Activated CD8-positive, alpha-beta memory T cell treated with anti-CD3 and anti-CD28 coated beads, Interleukin-2, amount 50 U/mL, for 1 hour (primary cell): ENCODE results near the gene FMO4.
"Not testable (repeated sequence)": the region's sequence is repeated elsewhere in the genome, so short reads cannot be mapped to it uniquely, and the experiment has no call there.

Experiments
- DNase-seq: peaks from one replicate; pipeline ENCODE4 v3.0.0-alpha.2; 2020; ENCODE audit errors: extremely low read depth

Gene FMO4

DNA sequence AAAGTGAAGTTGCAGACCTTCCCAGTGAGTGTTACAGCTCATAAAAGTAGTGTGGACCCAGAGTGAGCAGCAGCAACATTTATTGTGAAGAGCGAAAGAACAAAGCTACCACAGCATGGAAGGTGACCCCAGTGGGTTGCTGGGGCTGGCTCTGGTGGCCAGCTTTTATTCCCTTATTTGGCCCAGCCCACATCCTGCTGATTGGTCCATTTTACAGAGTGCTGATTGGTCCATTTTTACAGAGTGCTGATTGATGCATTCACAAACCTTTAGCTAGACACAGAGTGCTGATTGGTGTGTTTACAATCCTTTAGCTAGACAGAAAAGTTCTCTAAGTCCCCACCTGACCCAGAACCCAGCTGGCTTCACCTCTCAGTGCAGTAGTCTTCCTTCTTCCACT is 76.8 kb downstream of the FMO4 start:
- DNase-seq: not testable (repeated sequence)
